ENCODE data around the gene KANK2.
"Not testable (repeated sequence)": the region's sequence is repeated elsewhere in the genome, so short reads cannot be mapped to it uniquely, and the experiment has no call there.

Gene KANK2

DNA sequence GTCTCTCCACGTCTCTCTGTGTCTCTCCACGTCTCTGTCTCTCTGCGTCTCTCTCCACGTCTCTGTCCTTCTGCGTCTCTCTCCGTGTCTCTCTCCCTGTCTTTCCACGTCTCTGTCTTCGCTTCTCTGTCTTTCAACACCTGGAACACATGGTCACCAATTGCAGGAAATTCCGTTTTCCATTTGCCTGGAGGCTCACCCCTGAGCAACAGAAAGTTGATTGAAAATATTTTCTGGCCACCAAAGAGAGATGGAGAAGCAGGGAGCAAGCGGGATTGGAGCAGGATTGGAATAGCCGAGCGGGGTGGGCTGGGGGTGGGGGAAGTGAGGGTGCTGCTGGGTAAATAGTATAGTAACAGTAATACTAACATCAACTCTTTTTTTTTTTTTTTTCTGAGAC, 1.7 kb downstream of the KANK2 start:
- DNase-seq = no peak

- no peak for DNase-seq
These were observed 2.4 kb downstream of the KANK2 start for GRCh38 chr19:11194656-11195558.

DNA sequence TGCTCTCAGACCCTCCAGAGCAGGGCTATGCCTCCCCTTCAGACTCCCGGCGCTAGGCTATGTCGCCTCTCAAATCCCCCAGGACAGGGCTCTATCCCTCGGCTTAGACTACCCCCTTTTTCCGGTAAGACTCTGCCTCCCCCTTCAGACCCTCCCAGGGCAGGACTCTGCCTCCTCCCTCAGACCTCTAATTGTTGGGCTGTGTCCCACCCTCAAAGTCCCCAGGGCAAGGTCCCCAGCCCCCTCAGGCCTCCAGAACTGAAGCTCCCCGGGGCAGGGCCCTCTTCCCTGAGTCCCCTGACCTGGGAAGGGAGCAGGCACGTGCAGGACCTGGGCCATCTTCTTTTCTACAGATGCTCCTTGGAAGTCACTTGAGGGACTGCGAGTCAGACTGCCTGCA, 3.2 kb downstream of the KANK2 start:
- no peak for DNase-seq

GRCh38 chr19:11192957-11193939, 4.1 kb downstream of the KANK2 start:
- no peak for DNase-seq

GRCh38 chr19:11191934-11192333, 5.4 kb downstream of the KANK2 start:
- DNase-seq = no peak

DNA sequence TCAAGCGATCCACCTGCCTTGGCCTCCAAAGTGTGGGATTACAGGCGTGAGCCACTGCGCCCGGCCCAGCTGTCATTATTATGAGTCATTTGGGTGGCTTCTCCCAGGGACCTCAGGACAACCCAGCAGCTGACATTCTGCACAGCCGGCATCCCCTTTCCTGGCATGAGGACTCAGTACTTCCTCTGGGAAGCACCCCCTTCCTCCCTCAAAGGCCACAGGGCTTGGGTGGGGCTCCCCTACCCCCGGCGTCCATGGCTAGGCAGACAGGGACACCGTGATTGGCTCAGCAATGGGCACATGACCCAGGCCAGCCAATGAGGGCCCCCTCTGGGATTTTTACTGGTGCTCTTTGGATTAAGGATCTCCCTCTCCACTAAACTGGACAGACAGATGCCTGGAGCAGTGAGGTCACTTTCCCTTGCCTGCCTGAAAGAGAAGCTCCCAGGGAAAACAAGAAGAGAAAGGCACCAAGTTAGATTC, 6.0 kb downstream of the KANK2 start:
- no peak for DNase-seq

- DNase-seq = no peak
These were observed 6.8 kb downstream of the KANK2 start for GRCh38 chr19:11190501-11190900.

- DNase-seq = no peak
These were observed 9.9 kb downstream of the KANK2 start for GRCh38 chr19:11187441-11187840.

- no peak for DNase-seq
These were observed 14.4 kb downstream of the KANK2 start for GRCh38 chr19:11182994-11183393.

DNA sequence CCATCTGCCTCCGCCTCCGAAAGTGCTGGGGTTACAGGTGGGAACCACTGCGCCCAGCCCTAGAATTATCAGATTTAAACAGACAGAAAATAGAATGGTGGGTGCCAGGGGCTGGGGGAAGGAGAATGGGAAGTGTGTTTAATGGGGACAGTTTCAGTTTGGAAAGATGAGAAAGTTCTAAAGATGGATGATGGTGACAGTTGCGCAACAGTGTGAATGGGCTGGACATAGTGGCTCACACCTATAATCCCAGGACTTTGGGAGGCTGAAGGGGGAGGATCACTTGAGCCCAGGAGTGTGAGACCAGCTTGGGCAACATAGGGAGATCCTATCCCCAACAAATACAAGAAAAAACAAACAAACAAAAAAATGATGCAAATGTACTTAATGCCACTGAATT, 15.9 kb downstream of the KANK2 start:
- DNase-seq = no peak

DNA sequence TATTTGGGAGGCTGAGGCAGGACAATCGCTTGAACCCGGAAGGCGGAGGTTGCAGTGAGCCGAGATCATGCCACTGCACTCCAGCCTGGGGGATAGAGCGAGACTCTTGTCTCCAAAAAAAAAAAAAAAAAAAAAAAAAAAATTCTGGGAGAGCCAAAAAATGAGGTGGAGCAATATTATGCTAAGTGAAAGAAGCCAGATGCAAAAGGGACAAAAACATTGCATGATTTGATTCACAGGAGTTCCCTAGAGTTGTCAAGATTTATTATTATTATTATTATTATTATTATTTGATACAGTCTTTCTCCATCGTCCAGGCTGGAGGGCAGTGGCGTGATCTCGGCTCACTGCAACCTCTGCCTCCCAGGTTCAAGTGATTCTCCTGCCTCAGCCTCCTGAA, 16.4 kb downstream of the KANK2 start:
- not testable (repeated sequence) for DNase-seq

DNA sequence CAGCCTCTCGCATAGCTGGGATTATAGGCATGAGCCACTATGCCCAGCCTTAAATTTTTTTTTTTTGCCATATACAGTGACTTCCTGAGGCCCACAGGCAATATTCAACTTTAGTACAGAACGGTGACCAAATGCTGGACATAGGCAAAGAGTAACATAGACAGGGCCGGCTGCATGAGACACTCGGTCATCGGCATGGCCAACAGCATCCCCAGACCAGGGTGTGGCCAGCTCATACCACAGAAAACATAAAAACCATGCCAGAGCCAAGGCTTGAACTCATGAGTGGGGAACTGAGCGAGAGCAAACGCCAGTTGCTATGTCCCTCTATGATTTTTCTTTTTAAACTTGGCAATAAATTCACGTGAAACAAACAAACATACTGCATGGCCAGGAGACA, 17.0 kb downstream of the KANK2 start:
- no peak for DNase-seq

GRCh38 chr19:11179716-11180297, 17.5 kb downstream of the KANK2 start:
- no peak for DNase-seq

DNA sequence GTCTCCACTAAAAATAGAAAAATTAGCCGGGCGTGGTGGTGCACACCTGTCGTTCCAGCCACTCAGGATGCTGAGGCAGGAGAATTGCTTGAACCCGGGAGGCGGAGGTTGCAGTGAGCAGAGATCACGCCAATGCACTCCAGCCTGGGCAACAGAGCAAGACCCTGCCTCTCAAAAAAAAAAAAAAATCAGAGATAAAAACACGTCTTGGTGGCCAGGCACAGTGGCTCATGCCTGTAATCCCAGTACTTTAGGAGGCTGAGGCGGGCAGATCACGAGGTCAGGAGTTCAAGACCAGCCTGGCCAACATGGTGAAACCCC, 18.2 kb downstream of the KANK2 start:
- DNase-seq = not testable (repeated sequence)

- DNase-seq = no peak
These were observed 19.8 kb downstream of the KANK2 start for GRCh38 chr19:11177592-11177991.

DNA sequence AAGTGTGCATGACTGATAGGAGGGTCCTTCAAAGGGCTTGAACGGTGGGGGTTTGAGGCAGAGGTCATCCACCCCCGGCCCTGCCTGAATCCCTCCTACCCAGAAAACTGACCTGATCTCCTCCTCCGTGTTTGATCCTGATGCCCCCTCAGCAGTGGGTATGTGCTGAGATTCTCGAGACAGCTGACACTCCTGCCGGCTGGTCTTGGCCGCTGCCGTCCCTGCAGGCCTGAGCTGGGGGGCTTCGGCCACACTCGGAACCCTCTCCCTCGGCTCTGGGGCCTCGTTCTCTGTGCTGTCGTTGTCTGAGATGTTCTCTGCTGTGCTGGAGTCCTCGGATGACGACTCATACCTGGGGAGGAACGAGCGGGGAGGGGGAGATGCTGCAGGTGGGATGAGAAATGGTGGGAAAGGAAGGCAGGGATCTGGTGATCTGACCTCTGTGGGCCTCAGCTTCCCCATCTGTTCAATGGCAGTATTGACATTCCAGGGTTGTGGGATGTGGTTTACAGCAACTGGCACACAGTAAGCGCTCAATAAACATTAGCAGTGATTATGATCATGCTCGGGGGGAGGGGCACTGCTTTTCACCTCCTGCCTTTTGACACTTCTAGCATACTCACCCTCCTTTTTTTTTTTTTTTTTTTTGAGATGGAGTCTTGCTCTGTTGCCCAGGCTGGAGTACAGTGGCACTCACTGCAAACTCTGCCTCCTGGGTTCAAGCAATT, 20.7 kb downstream of the KANK2 start:
- no peak for DNase-seq

DNA sequence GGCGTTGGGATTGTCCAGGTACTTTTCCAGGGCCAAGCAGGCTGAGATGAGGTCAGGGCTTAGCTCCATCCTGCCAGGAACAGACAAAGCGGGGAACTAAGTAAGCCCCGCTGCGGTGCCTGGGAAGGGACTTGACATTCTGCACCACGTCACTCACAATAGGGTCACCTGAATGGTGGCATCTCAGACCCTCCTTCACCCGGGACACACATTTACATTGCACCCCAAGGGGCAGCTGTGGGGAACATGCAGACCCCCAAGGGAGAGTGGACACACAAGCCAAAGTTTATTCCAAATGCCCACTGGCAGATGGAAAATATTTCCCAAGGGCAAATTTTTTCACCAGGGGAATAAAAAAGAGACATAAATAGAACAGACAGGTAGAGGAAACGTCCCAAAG, 21.4 kb downstream of the KANK2 start:
- no peak for DNase-seq

- DNase-seq = no peak
These were observed 23.0 kb downstream of the KANK2 start for GRCh38 chr19:11174336-11174735.

DNA sequence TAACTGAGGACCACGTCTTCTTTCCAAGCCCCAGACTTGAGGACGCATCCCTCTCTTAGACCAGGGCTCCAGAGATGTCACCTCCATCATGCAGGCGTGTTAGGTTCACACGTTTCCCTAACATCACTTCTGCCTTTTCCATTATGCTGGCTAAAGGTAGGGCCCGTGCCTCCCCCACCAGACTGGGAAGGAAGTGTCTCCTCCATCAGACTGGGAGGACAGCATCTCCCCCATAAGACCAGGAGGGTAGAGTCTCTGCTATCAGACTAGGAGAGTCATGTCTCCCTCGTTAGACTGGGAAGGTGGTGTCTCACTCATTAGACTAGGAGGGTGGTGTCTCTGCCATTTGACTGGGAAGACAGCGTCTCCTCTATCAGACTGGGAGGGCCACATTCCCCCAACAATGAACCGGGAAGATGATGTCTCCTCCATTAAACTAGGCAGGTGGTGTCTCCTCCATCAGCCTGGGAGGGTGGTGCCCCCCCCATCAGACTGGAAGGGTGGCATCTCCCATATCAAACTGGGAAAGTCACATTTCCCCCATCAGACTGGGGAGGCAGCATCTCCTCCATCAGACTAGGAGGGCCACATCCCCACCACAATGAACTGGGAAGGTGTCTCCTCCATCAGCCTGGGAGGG, 23.7 kb downstream of the KANK2 start:
- no peak for DNase-seq

DNA sequence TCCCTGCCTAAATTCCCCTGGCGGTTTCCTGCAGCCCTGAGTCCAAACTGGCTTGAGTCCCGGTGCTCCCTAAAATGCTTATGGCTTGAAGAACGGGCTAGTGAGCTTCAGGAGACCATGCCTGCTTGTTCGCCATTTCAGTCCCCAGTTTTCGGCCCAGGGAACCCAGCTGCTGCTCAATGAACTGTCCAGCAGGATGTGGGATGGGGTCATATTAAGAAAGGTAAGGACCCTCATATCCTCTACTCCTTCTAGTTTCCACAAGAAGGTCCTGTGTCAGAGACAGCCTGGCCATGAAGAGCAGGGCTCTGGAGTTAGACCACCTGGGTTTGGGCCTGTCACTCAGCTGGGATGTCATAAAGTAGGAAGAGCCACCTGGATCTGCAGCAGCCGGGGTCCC, 24.8 kb downstream of the KANK2 start:
- DNase-seq = no peak

GRCh38 chr19:11171144-11171543, 26.2 kb downstream of the KANK2 start:
- no peak for DNase-seq

Measured in NK-92 treated with Interleukin-12 subunit alpha and Interleukin-12 subunit beta, amount 100 ng/mL, for 24 hours (cell line).